ENCODE results near the gene SEMA3B.

DNA sequence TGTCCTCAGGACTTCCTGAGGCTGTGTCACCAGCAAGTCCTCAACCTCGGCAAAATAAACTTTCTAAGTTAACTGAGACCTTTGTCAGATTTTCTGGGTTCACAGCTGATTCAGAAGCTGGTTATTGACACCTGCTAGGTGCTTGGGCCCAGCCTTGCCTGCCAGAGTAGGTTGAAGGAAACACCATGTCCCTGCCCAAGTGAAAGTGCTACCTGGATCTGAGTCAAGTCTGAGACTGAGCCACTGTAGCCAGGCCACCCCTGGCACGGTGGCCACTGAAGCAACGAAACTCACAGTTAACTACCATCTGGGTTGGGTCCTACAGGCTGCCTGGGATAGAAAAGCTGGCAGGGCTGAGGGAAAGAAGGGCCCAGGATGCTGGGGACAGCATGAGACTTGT is 45.4 kb downstream of the SEMA3B start:
- TF ChIP-seq MYBL2 (IDR thresholded peaks at IDR 0.05; ENCODE audit: low read depth) (no peak), MYBL2 (CRISPR knock-in tag; IDR thresholded peaks at IDR 0.05; ENCODE audit: borderline replicate concordance) (no peak), ZNF24 (IDR thresholded peaks at IDR 0.05) (no peak), FOXK2 (conservative IDR thresholded peaks at IDR 0.05 in 1 of 2, IDR thresholded peaks at IDR 0.05 in 1 of 2; ENCODE audit: low read depth in 2 of 2) (no peak), EP300 (IDR thresholded peaks at IDR 0.05; ENCODE audit: low read length) (no peak)
